H9 (cell line): ENCODE data around the gene ZFYVE28. TPM values are rescaled to one million over a fixed set of nuclear protein-coding genes. Genes with fewer than 3 reads are reported as not detected.

Experiments
- DNase-seq: peaks from one replicate; pipeline ENCODE4 v3.0.0-alpha.2; 2017
- H2AFZ ChIP-seq: one replicate; pipeline ENCODE4 v1.6.1; 2013; ENCODE audit warnings: mild to moderate bottlenecking, low read length, control low read depth, moderate library complexity
- H2AK5ac ChIP-seq: 2 replicates; pipeline ENCODE4 v1.6.1; 2013; ENCODE audit warnings: low read length, control low read depth, mixed read lengths; ENCODE audit not compliant: insufficient read length
- H2BK120ac ChIP-seq: one replicate; pipeline ENCODE4 v1.6.1; 2013; ENCODE audit warnings: low read depth, mild to moderate bottlenecking, low read length, control low read depth, inconsistent platforms; ENCODE audit not compliant: poor library complexity, severe bottlenecking
- H2BK12ac ChIP-seq: 2 replicates; pipeline ENCODE4 v1.6.1; 2013; ENCODE audit warnings: low read length, control low read depth, mixed read lengths, low read depth; ENCODE audit not compliant: insufficient read length
- H2BK15ac ChIP-seq: 2 replicates; pipeline ENCODE4 v1.6.1; 2013; ENCODE audit warnings: low read depth, low read length, control low read depth
- H2BK20ac ChIP-seq: one replicate; pipeline ENCODE4 v1.6.1; 2013; ENCODE audit warnings: low read depth, mild to moderate bottlenecking, low read length, control low read depth, inconsistent platforms; ENCODE audit not compliant: poor library complexity, severe bottlenecking
- H2BK5ac ChIP-seq: 2 replicates; pipeline ENCODE4 v1.6.1; 2013; ENCODE audit warnings: low read length, control low read depth, mixed read lengths; ENCODE audit not compliant: insufficient read length
- H3K14ac ChIP-seq: 2 replicates; pipeline ENCODE4 v1.6.1; 2013; ENCODE audit warnings: low read length, control low read depth; ENCODE audit not compliant: insufficient read depth
- H3K18ac ChIP-seq: 2 replicates; pipeline ENCODE4 v1.6.1; 2013; ENCODE audit warnings: low read depth, mild to moderate bottlenecking, mixed read lengths, low read length, control low read depth; ENCODE audit not compliant: insufficient read length
- H3K23ac ChIP-seq: 2 replicates; pipeline ENCODE4 v1.6.1; 2013; ENCODE audit warnings: low read length, control low read depth, mixed read lengths, low read depth; ENCODE audit not compliant: insufficient read length
- H3K23me2 ChIP-seq: 2 replicates; pipeline ENCODE4 v1.6.1; 2013; ENCODE audit warnings: low read depth, mild to moderate bottlenecking, mixed read lengths, low read length, control low read depth; ENCODE audit not compliant: insufficient read length, poor library complexity, severe bottlenecking
- H3K27ac ChIP-seq: 2 replicates; pipeline ENCODE4 v1.5.1; 2013; ENCODE audit warnings: low read length, control low read depth, mixed read lengths, low read depth; ENCODE audit not compliant: insufficient read length
- H3K27me3 ChIP-seq: 2 replicates; pipeline ENCODE4 v1.6.1; 2013; ENCODE audit warnings: low read length, control low read depth, inconsistent platforms; ENCODE audit not compliant: insufficient read depth
- H3K4ac ChIP-seq: 2 replicates; pipeline ENCODE4 v1.6.1; 2013; ENCODE audit warnings: low read depth, mild to moderate bottlenecking, control low read depth, inconsistent platforms, low read length, moderate library complexity
- H3K4me1 ChIP-seq: 2 replicates; pipeline ENCODE4 v1.6.1; 2013; ENCODE audit warnings: low read length, control low read depth, inconsistent platforms; ENCODE audit not compliant: insufficient read depth
- H3K4me2 ChIP-seq: 2 replicates; pipeline ENCODE4 v1.6.1; 2013; ENCODE audit warnings: low read length, control low read depth, mixed read lengths; ENCODE audit not compliant: insufficient read length, insufficient read depth
- H3K56ac ChIP-seq: 2 replicates; pipeline ENCODE4 v1.6.1; 2013; ENCODE audit warnings: low read depth, mild to moderate bottlenecking, mixed read lengths, low read length, control low read depth; ENCODE audit not compliant: insufficient read length
- H3K79me1 ChIP-seq: 2 replicates; pipeline ENCODE4 v1.6.1; 2013; ENCODE audit warnings: low read depth, mild to moderate bottlenecking, moderate library complexity, low read length, control low read depth, inconsistent platforms; ENCODE audit not compliant: insufficient read depth, poor library complexity, severe bottlenecking
- H3K79me2 ChIP-seq: 2 replicates; pipeline ENCODE4 v1.6.1; 2013; ENCODE audit warnings: low read length, control low read depth, inconsistent platforms; ENCODE audit not compliant: insufficient read depth
- H3K9ac ChIP-seq: 2 replicates; pipeline ENCODE4 v1.6.1; 2013; ENCODE audit warnings: low read length, control low read depth, mixed read lengths; ENCODE audit not compliant: insufficient read length; ENCODE audit errors: extremely low read depth
- H3K9me3 ChIP-seq: one replicate; pipeline ENCODE4 v1.6.1; 2013; ENCODE audit warnings: low read depth, low read length, inconsistent platforms; ENCODE audit not compliant: control insufficient read depth
- H3T11ph ChIP-seq: one replicate; pipeline ENCODE4 v1.6.1; 2013; ENCODE audit warnings: mild to moderate bottlenecking, low read length, control low read depth, inconsistent platforms
- H4K20me1 ChIP-seq: one replicate; pipeline ENCODE4 v1.6.1; 2013; ENCODE audit not compliant: control insufficient read depth, insufficient read length, insufficient read depth
- H4K5ac ChIP-seq: 2 replicates; pipeline ENCODE4 v1.6.1; 2013; ENCODE audit warnings: low read depth, mild to moderate bottlenecking, mixed read lengths, low read length, control low read depth; ENCODE audit not compliant: insufficient read length
- H4K8ac ChIP-seq: replicated peaks from 2 replicates; pipeline ENCODE4 v1.6.1; 2013; ENCODE audit warnings: low read length, control low read depth, mixed read lengths, low read depth; ENCODE audit not compliant: insufficient read length
- H4K91ac ChIP-seq: 2 replicates; pipeline ENCODE4 v1.6.1; 2013; ENCODE audit warnings: low read depth, mild to moderate bottlenecking, moderate library complexity, mixed read lengths, low read length, control low read depth; ENCODE audit not compliant: insufficient read length
- H3K27ac Mint-ChIP-seq, 3 experiments: 2 replicates in 2 of 3; 3 replicates in 1 of 3; pipeline ENCODE4 v1.8.0; 2020 to 2021; ENCODE audit warnings: mixed read lengths in 3 of 3, mild to moderate bottlenecking in 1 of 3, moderate library complexity in 1 of 3
- H3K27me3 Mint-ChIP-seq: 2 replicates; pipeline ENCODE4 v1.8.0; 2021; ENCODE audit warnings: low read depth, mild to moderate bottlenecking, moderate library complexity, mixed read lengths
- H3K36me3 Mint-ChIP-seq, 3 experiments: 2 replicates in 2 of 3; 3 replicates in 1 of 3; pipeline ENCODE4 v1.8.0; 2020 to 2021; ENCODE audit warnings: low read depth in 3 of 3, mixed read lengths in 3 of 3; ENCODE audit not compliant: insufficient read depth in 1 of 3
- H3K4me1 Mint-ChIP-seq, 2 experiments: 2 replicates each; pipeline ENCODE4 v1.8.0; 2020; ENCODE audit warnings: mixed read lengths in 2 of 2
- H3K4me3 Mint-ChIP-seq, 2 experiments: 2 replicates in 1 of 2; 3 replicates in 1 of 2; pipeline ENCODE4 v1.8.0; 2020 to 2021; ENCODE audit warnings: mild to moderate bottlenecking in 2 of 2, mixed read lengths in 2 of 2, moderate library complexity in 1 of 2
- H3K9me3 Mint-ChIP-seq, 2 experiments: 2 replicates in 1 of 2; 3 replicates in 1 of 2; pipeline ENCODE4 v1.8.0; 2020; ENCODE audit warnings: mild to moderate bottlenecking in 2 of 2, mixed read lengths in 2 of 2, moderate library complexity in 1 of 2
- WGBS: extraction: QIAGEN DNeasy Blood & Tissue Kit; methylation state at CpG from one replicate; pipeline ENCODE4 v1.1.7; 2013; ENCODE audit warnings: missing lambda C conversion rate, low lambda C conversion rate, mixed read lengths; ENCODE audit not compliant: insufficient read length; ENCODE audit errors: extremely low coverage; 5-methylcytosine and 5-hydroxymethylcytosine counted together
- total RNA-seq: library from RNA; stranded (reverse); gene quantifications from 2 replicates; pipeline ENCODE4 v1.2.1, GENCODE V29; 2021
- TF ChIP-seq, protein P1 (sequence below): fragments of 200-600 bp; sonication (generic); conservative IDR thresholded peaks from 3 replicates; pipeline ENCODE4 v1.8.0; 2021; ENCODE audit warnings: antibody characterized with exemption, mild to moderate bottlenecking

Gene ZFYVE28
- total RNA-seq, 1 experiment from 2014 or later: 0.98 TPM

- H3K4me1 ChIP-seq: no peaks in the 10 kb centered on the region
- TF ChIP-seq, protein P1, sequence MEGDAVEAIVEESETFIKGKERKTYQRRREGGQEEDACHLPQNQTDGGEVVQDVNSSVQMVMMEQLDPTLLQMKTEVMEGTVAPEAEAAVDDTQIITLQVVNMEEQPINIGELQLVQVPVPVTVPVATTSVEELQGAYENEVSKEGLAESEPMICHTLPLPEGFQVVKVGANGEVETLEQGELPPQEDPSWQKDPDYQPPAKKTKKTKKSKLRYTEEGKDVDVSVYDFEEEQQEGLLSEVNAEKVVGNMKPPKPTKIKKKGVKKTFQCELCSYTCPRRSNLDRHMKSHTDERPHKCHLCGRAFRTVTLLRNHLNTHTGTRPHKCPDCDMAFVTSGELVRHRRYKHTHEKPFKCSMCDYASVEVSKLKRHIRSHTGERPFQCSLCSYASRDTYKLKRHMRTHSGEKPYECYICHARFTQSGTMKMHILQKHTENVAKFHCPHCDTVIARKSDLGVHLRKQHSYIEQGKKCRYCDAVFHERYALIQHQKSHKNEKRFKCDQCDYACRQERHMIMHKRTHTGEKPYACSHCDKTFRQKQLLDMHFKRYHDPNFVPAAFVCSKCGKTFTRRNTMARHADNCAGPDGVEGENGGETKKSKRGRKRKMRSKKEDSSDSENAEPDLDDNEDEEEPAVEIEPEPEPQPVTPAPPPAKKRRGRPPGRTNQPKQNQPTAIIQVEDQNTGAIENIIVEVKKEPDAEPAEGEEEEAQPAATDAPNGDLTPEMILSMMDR: peak; percentile 56
- no peak overlapping the region for H2AK5ac ChIP-seq
- no peak overlapping the region for H3K23ac ChIP-seq
- Mint-ChIP-seq H3K4me3 (no peak overlapping the region), H3K27me3 (no peaks in the 10 kb centered on the region; the same call in 1 of the 2 replicates), H3K36me3 (no peaks in the 10 kb centered on the region), H3K4me1 (peaks cover 6 to 7% of the 10 kb centered on the region in 2 experiments), H3K9me3 (no peaks in the 10 kb centered on the region), H3K27ac (peak overlapping the region in 1 of 3 experiments; percentile 40; a peak in 1 of 7 replicates)
- peak; percentile 40 for DNase-seq
- H3K4me2 ChIP-seq: no peak overlapping the region
- H3K4ac ChIP-seq: no peak overlapping the region
- H4K8ac ChIP-seq: no peak overlapping the region
- H2BK120ac ChIP-seq: no peak overlapping the region
- H3K9ac ChIP-seq: no peak overlapping the region
- no peak overlapping the region for H2BK15ac ChIP-seq
- H3K14ac ChIP-seq: no peak overlapping the region
- no peaks in the 10 kb centered on the region for H3K23me2 ChIP-seq
- no peaks in the 10 kb centered on the region for H4K20me1 ChIP-seq
- H2AFZ ChIP-seq: no peak overlapping the region
- no peak overlapping the region for H2BK12ac ChIP-seq
- no peak overlapping the region for H3K27ac ChIP-seq
- H4K5ac ChIP-seq: no peak overlapping the region
- H3K18ac ChIP-seq: no peak overlapping the region
- no peak overlapping the region for H2BK20ac ChIP-seq
- WGBS: no CpG with 5 or more reads among the region's 6 CpGs
- no peak overlapping the region for H2BK5ac ChIP-seq
- no peaks in the 10 kb centered on the region for H3K27me3 ChIP-seq
- no peaks in the 10 kb centered on the region for H3K9me3 ChIP-seq
- no peak overlapping the region for H4K91ac ChIP-seq
- H3K56ac ChIP-seq: no peak overlapping the region
- no peak overlapping the region for H3T11ph ChIP-seq
- no peaks in the 10 kb centered on the region for H3K79me2 ChIP-seq
- H3K79me1 ChIP-seq: no peaks in the 10 kb centered on the region
Observed at GRCh38 chr4:2354118-2354517, 64.3 kb downstream of the ZFYVE28 start.
